Central memory CD8-positive, alpha-beta T cell (primary cell): ENCODE data around the gene MAML3.

Experiments
- ATAC-seq: fragments of 150-1000 bp; cut with Tn5 transposase; replicated peaks from 2 replicates; pipeline ENCODE4 v1.10.0; 2022; ENCODE audit warnings: mild to moderate bottlenecking, moderate FRiP score, moderate number of reproducible peaks; ENCODE audit not compliant: poor library complexity, severe bottlenecking; ENCODE audit errors: extremely low read depth
- DNase-seq, 2 donors: peaks; one replicate each; pipeline ENCODE4 v3.0.0; 2021; ENCODE audit warnings: low spot score in 2 of 2
- H3K27ac Mint-ChIP-seq: one replicate; pipeline ENCODE4 v1.8.0; 2022; ENCODE audit warnings: low read depth, mild to moderate bottlenecking, moderate library complexity, mixed read lengths
- H3K27me3 Mint-ChIP-seq: one replicate; pipeline ENCODE4 v1.8.0; 2022; ENCODE audit warnings: mixed read lengths
- H3K36me3 Mint-ChIP-seq: one replicate; pipeline ENCODE4 v1.8.0; 2022; ENCODE audit warnings: mild to moderate bottlenecking, moderate library complexity, mixed read lengths; ENCODE audit not compliant: insufficient read depth
- H3K4me1 Mint-ChIP-seq: one replicate; pipeline ENCODE4 v1.8.0; 2022; ENCODE audit warnings: mixed read lengths
- H3K4me3 Mint-ChIP-seq: one replicate; pipeline ENCODE4 v1.8.0; 2022; ENCODE audit warnings: mild to moderate bottlenecking, moderate library complexity, mixed read lengths
- H3K9me3 Mint-ChIP-seq: one replicate; pipeline ENCODE4 v1.8.0; 2022; ENCODE audit warnings: mixed read lengths

MAML3 gene

DNA sequence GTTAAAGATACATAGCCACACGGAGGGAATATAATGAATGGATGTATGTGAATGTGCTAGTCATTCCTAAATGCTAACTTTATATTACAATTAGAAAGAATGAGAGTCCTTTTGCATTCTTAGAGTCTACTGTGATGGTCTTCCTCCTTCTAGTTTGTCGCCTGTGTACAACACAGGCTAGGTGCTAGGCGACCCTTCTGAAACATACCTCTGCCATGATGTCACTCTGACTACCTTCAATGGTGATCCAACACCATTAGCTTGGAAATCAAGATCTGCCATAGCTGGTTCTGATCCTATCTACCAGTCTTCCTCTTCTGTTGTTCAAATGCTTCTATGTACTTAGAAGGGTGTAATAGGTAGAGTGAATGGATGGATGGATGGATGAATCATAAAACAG lies 337.1 kb downstream of the MAML3 start:
- no peaks in the 10 kb centered on the region for H3K4me1 Mint-ChIP-seq
- H3K27ac Mint-ChIP-seq: no peak overlapping the region
- H3K36me3 Mint-ChIP-seq: no peaks in the 10 kb centered on the region
- no peak overlapping the region for H3K4me3 Mint-ChIP-seq
- ATAC-seq (no peak), DNase-seq (no peak)
- H3K9me3 Mint-ChIP-seq: no peaks in the 10 kb centered on the region
- H3K27me3 Mint-ChIP-seq: peaks cover 6% of the 10 kb centered on the region

DNA sequence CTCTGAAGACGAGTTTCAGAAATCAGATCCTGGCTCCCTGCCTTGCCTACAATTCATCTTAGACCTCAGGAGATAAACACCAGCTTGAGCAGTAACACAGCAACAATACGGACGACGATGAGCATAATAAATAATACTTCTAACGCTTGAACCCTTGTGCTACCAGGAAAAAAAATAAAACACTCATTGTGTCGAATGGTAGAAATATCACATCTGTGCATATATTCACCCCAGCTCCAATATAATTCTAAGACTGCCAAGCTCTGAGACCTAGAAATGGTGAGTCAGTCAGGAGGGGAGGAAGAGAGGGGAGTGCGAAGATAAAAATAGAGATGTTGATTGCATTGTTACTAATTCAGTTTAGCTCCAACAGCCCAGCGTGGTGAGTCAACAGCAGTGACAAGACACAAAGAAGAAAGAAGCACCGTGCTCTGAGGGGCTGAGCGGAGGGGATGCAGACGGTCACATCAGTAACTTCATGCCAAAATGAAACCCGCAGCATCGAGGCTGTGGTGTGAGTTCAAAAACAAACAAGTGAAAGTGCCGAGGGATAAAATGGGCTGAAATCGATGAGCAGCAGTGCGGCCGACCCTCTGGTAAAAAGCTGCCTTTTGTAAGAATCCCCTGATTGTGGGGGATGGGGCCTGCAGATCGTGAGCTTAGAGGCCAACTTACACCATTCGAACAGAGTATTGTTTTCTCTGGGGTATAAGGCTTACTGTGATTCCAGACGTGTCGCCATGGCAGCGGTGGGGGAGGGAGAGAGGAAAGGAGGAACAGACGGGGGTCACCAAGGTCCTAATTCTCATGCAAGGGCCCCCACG lies 338.0 kb downstream of the MAML3 start:
- no peak overlapping the region for H3K27ac Mint-ChIP-seq
- no peak overlapping the region for H3K4me3 Mint-ChIP-seq

DNA sequence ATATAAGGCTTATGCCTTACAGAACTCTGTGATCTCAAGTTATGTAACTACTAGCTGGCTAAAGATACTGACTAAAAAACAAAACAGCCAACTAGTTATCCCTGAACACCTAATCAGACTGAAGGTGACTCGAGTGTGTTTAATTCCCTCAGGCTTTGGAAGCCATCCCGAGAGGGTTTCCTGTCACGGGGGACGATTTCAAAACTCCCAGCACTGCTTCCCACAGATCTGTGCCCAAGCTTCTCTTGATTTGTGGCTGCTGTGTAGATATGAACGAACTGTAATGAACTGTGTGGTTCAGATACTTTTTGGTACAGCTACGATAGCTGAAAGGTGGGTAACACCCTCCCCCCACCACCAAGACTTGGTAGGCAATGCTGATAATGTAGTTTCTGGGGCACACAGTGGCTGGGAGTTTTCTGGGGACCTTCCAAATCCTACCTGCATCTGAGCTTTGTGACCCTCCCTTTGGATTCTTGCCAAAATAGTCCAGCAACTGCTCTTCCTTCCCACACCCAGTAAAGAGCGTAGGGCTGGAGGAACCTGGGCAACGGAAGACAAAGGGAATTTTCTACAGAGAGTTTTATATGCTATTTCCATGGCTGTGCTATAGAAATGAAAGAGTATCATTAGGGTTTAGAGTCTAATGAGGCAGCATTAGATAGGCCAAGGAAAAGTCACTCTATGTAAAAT lies 339.5 kb downstream of the MAML3 start:
- Mint-ChIP-seq H3K36me3 (no peaks in the 10 kb centered on the region), H3K4me3 (no peak overlapping the region), H3K27ac (no peak overlapping the region), H3K4me1 (no peaks in the 10 kb centered on the region), H3K27me3 (peaks cover 14% of the 10 kb centered on the region), H3K9me3 (no peaks in the 10 kb centered on the region)
- no peak for DNase-seq
- no peak for ATAC-seq

More for the DNA sequence above, 338.0 kb downstream of the MAML3 start:
- Mint-ChIP-seq H3K27me3 (peaks cover 10% of the 10 kb centered on the region), H3K9me3 (no peaks in the 10 kb centered on the region), H3K36me3 (no peaks in the 10 kb centered on the region), H3K4me1 (no peaks in the 10 kb centered on the region)
- DNase-seq: no peak
- no peak for ATAC-seq

DNA sequence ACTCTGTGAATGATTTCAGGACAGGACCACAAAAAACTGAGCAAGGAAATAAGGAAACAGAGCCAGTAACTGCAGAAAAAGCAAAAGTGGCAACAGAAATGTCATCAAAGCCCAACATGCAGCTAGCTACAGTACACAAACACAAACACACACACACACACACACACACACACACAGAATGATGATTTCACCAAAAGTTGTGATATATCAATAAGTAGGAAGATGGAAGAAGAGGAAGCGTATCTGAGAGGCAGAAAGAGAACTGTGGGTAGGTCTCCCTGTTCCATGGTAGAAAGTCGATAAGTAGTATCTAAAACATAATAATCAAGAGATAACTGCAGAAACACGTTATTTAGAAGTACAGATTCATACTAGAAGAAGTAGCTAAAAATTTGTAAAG lies 340.1 kb downstream of the MAML3 start:
- Mint-ChIP-seq H3K27ac (no peak overlapping the region), H3K36me3 (no peaks in the 10 kb centered on the region), H3K4me3 (no peak overlapping the region)

DNA sequence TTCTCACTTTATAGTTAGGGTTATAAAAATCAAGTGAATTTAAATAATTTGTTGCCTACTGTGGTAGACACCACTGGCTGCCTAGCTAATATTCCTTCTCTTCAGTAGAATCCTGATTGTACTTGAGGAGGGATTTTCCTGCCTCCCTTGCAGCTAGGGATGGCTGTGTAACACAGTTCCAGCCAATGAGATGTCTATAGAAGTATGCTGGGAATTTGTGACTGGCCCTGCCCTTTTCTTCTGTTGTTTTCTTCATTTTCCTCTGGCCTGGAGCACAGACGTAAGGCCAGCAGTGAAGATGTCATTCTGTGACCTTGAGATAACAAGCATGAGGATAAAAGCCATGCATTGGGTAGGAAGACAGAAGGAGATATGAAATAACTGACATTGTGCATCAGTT lies 343.3 kb downstream of the MAML3 start:
- H3K27me3 Mint-ChIP-seq: peaks cover 32% of the 10 kb centered on the region
- H3K27ac Mint-ChIP-seq: no peak overlapping the region
- H3K9me3 Mint-ChIP-seq: no peaks in the 10 kb centered on the region
- DNase-seq (no peak), ATAC-seq (no peak)
- H3K4me3 Mint-ChIP-seq: no peak overlapping the region
- H3K4me1 Mint-ChIP-seq: no peaks in the 10 kb centered on the region
- H3K36me3 Mint-ChIP-seq: no peaks in the 10 kb centered on the region

More for the DNA sequence above, 340.1 kb downstream of the MAML3 start:
- H3K27me3 Mint-ChIP-seq: peaks cover 14% of the 10 kb centered on the region
- no peak for DNase-seq
- H3K9me3 Mint-ChIP-seq: no peaks in the 10 kb centered on the region
- no peak for ATAC-seq
- no peaks in the 10 kb centered on the region for H3K4me1 Mint-ChIP-seq

DNA sequence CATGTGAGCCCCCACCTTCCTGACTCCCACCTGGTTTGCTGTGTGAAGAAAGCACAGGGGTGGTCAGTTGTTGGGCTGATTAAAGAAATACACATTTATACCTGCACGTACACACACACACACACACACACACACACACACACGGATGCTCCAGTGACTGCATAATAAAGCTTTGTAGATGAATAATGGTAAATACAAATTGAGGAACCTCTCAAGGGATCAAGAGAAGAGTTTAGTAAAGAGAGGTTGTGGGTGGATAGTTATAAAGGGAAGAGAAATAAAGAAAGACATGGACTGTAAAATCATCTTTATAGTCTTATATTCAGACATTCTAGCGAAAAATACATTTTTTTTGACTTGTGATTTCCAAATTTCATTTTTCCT lies 344.2 kb downstream of the MAML3 start:
- H3K36me3 Mint-ChIP-seq: no peaks in the 10 kb centered on the region

DNA sequence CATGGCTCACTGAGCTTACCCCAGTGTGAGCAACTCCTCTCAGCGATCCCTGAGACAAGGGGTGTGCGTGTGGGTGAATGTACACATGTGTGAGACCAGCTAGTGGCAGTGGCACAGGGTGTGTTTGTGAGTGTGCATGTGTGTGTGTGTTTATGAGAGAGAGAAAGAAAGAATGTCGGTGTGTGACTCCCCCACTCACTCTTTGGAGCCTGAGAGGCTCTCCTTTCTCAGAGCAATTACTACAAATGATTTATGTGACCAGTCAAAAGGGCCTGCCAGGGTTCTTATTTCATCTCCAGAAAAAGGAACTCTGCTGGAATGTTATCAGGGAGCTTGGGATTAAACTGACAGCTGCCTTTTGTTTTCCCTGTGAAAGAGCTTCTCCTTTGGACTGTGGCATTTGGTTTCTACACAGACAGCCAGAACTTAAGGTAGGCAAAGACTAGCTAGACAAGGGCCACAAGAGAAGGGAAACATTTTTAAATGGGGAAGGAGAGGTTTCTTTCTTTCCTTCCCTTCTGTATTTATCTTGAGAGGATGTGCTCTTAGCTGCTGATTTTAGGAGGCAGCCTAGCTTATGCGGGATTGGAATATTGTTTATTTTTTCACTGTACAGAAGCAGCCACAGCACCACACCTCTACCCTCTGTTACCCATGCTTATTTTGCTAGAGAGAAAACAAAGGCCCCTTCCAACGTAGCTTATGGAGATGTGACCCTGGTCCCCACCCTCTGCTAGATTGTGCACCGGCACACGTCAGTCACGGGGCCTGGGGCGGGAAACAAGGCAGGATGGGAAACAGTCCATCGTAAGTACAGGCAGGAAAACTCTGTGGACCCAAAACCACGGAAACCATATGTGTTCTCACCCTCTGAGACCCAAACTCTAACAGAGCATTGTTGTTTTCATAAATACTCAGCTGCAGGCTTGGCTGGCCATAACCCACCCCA lies 344.9 kb downstream of the MAML3 start:
- no peaks in the 10 kb centered on the region for H3K4me1 Mint-ChIP-seq
- no peaks in the 10 kb centered on the region for H3K36me3 Mint-ChIP-seq
- H3K9me3 Mint-ChIP-seq: no peaks in the 10 kb centered on the region
- H3K27ac Mint-ChIP-seq: no peak overlapping the region
- H3K4me3 Mint-ChIP-seq: no peak overlapping the region
- no peak for ATAC-seq
- H3K27me3 Mint-ChIP-seq: peaks cover 32% of the 10 kb centered on the region
- DNase-seq: no peak

More for the DNA sequence above, 344.2 kb downstream of the MAML3 start:
- H3K4me1 Mint-ChIP-seq: no peaks in the 10 kb centered on the region
- no peak overlapping the region for H3K27ac Mint-ChIP-seq
- peaks cover 32% of the 10 kb centered on the region for H3K27me3 Mint-ChIP-seq
- ATAC-seq (no peak), DNase-seq (no peak)
- H3K9me3 Mint-ChIP-seq: no peaks in the 10 kb centered on the region
- H3K4me3 Mint-ChIP-seq: no peak overlapping the region

DNA sequence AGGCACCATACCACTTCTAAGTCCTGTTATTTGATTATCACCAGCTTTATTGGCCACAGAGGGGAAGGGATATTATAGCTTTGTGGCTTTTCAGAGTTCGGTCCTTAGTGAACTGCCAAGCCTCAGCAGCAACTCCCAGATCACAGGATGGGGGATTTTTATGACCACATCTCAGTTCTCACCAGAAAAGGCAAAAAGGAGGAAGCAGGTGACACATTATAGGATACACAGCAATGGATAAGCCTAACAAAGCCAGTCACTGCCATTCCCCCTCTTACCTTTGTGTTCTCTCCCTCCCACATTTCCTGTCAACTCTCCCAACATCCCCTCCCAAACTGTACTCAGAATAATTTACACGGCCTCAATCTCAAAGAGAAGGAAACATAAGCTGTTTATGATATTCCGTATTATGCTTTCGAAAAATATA lies 345.6 kb downstream of the MAML3 start:
- H3K36me3 Mint-ChIP-seq: no peaks in the 10 kb centered on the region
- DNase-seq (no peak), ATAC-seq (no peak)
- H3K4me1 Mint-ChIP-seq: peaks cover 2% of the 10 kb centered on the region
- H3K4me3 Mint-ChIP-seq: no peak overlapping the region
- no peaks in the 10 kb centered on the region for H3K9me3 Mint-ChIP-seq
- H3K27ac Mint-ChIP-seq: no peak overlapping the region
- peaks cover 32% of the 10 kb centered on the region for H3K27me3 Mint-ChIP-seq

DNA sequence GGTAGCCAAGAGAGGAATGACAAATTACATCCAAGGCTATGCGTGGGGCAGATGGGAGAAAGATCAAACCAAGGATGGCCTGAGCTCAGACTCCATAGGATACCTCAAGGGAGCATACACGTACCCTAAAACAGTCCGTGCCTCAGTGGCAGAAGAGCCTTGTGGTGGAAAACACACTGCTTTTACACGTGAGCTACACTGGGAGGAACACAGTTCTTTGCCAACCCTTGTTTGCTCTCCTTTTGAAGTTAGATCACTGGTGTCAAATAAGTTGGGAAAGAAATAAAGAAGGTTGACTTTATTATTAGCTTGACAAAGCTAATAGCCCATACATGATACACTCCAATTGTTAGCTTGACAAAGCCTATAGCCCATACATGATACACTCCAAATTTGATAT lies 346.5 kb downstream of the MAML3 start:
- Mint-ChIP-seq H3K27ac (no peak overlapping the region), H3K27me3 (peaks cover 32% of the 10 kb centered on the region), H3K9me3 (no peaks in the 10 kb centered on the region), H3K4me1 (peaks cover 7% of the 10 kb centered on the region), H3K36me3 (no peaks in the 10 kb centered on the region), H3K4me3 (no peak overlapping the region)
- DNase-seq (no peak), ATAC-seq (no peak)

DNA sequence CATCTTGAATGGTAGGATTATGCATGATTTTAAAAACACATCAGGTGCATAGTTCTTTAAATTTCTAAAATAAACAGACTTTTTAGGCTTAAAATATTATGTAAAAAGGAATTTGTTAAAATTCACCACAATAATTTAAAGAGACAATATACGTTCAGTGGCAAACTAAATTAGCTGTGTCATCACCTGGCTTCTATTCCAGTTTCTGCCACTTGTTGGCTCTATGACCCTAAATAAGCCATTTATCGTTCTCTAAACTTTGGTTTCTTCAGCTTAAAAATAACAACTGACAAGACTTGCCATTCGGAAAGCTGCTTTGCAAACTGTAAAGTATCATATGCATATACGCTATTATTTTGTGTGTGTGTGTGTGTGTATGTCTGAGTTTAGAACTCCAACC lies 347.1 kb downstream of the MAML3 start:
- Mint-ChIP-seq H3K9me3 (no peaks in the 10 kb centered on the region), H3K36me3 (no peaks in the 10 kb centered on the region)

DNA sequence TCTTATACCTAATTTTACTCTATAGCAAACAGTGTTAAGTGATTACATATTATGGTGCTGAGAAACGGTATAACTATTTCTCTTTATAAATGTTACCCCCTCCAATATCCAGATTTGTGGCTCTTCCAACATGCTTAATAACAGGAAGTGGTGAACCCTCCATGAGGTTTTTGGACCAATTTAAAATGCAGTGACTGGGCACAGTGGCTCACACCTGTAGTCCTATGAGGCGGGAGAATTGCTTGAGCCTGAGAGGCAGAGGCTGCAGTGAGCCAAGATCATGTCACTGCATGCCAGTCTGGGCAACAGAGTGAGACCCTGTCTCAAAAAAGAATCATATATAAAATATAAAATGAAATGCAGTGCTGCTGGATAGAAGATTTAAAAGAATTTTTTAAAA lies 351.1 kb downstream of the MAML3 start:
- Mint-ChIP-seq H3K27ac (no peak overlapping the region), H3K4me3 (no peak overlapping the region), H3K4me1 (peaks cover 7% of the 10 kb centered on the region), H3K9me3 (no peaks in the 10 kb centered on the region), H3K27me3 (peaks cover 11% of the 10 kb centered on the region), H3K36me3 (no peaks in the 10 kb centered on the region)
- ATAC-seq: no peak
- no peak for DNase-seq

More for the DNA sequence above, 347.1 kb downstream of the MAML3 start:
- Mint-ChIP-seq H3K27ac (no peak overlapping the region), H3K27me3 (peaks cover 31% of the 10 kb centered on the region), H3K4me3 (no peak overlapping the region), H3K4me1 (peaks cover 7% of the 10 kb centered on the region)
- no peak for DNase-seq
- no peak for ATAC-seq

DNA sequence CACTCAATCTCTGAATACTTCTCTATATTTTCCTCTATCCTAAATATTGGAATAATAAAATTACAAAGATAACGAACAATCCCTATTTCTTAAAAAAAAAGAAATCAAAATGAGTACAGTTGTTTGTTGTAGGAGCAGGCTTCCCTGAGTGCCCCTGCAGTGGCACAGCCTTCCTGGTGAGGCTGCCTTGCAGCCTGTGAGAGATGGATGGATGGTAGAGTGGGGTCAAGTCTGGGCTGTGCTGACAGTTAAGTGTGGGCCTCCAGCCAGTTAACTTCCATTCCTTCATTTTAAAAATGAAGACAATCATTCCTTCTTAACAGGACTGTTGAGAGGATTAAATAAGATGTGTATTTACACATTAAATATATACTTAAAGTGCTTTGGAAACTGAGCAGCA lies 351.5 kb downstream of the MAML3 start:
- DNase-seq (no peak), ATAC-seq (no peak)
- Mint-ChIP-seq H3K9me3 (no peaks in the 10 kb centered on the region), H3K27ac (no peak overlapping the region), H3K36me3 (no peaks in the 10 kb centered on the region), H3K27me3 (peaks cover 7% of the 10 kb centered on the region), H3K4me3 (no peak overlapping the region), H3K4me1 (peaks cover 7% of the 10 kb centered on the region)
